Endothelial cell (in vitro differentiated cells): ENCODE results near the gene WDR59. TPM values are rescaled to one million over a fixed set of nuclear protein-coding genes. Genes with fewer than 3 reads are reported as not detected.

ENCODE experiments used
- DNase-seq: peaks from one replicate; pipeline ENCODE4 v3.0.0; 2021; ENCODE audit warnings: low spot score
- H3K27ac Mint-ChIP-seq: one replicate; pipeline ENCODE4 v1.8.0; 2021; ENCODE audit warnings: mixed read lengths, inconsistent platforms; ENCODE audit not compliant: unreplicated experiment
- H3K27me3 Mint-ChIP-seq: one replicate; pipeline ENCODE4 v1.8.0; 2021; ENCODE audit warnings: mild to moderate bottlenecking, moderate library complexity, mixed read lengths, inconsistent platforms; ENCODE audit not compliant: unreplicated experiment
- H3K36me3 Mint-ChIP-seq: one replicate; pipeline ENCODE4 v1.8.0; 2021; ENCODE audit warnings: mild to moderate bottlenecking, low read depth, mixed read lengths, inconsistent platforms; ENCODE audit not compliant: unreplicated experiment
- H3K4me1 Mint-ChIP-seq: one replicate; pipeline ENCODE4 v1.8.0; 2021; ENCODE audit warnings: mild to moderate bottlenecking, mixed read lengths, inconsistent platforms; ENCODE audit not compliant: unreplicated experiment
- H3K4me3 Mint-ChIP-seq: one replicate; pipeline ENCODE4 v1.8.0; 2021; ENCODE audit warnings: mild to moderate bottlenecking, mixed read lengths, inconsistent platforms; ENCODE audit not compliant: unreplicated experiment
- H3K9me3 Mint-ChIP-seq: one replicate; pipeline ENCODE4 v1.8.0; 2021; ENCODE audit warnings: mixed read lengths, inconsistent platforms; ENCODE audit not compliant: unreplicated experiment
- total RNA-seq: library from RNA; stranded (reverse); fragmentation: NEBNext Ultra II Directional; extraction: Animal tissue kit (Norgen Biotek cat#: 25700); gene quantifications from one replicate; pipeline ENCODE4 v1.2.1, GENCODE V29; 2021; ENCODE audit not compliant: unreplicated experiment
- TF ChIP-seq, protein P1 (sequence below): fragments of 200-600 bp; sonication (generic); IDR thresholded peaks from one replicate; pipeline ENCODE4 v1.5.0; 2021; ENCODE audit warnings: antibody characterized with exemption; ENCODE audit not compliant: unreplicated experiment

Gene WDR59
- total RNA-seq, 1 donor from 2014 or later, result 107 TPM

GRCh38 chr16:74942977-74943918 lies 41.7 kb downstream of the WDR59 start:
- Mint-ChIP-seq H3K27ac (no peak overlapping the region), H3K4me3 (peak overlapping the region; percentile 18), H3K4me1 (peaks cover 4% of the 10 kb centered on the region)

GRCh38 chr16:74942566-74942965 lies 42.4 kb downstream of the WDR59 start:
- Mint-ChIP-seq H3K9me3 (no peaks in the 10 kb centered on the region), H3K27ac (no peak overlapping the region), H3K4me1 (no peaks in the 10 kb centered on the region), H3K36me3 (peaks cover 53% of the 10 kb centered on the region), H3K27me3 (no peaks in the 10 kb centered on the region), H3K4me3 (no peak overlapping the region)
- TF ChIP-seq, protein P1, sequence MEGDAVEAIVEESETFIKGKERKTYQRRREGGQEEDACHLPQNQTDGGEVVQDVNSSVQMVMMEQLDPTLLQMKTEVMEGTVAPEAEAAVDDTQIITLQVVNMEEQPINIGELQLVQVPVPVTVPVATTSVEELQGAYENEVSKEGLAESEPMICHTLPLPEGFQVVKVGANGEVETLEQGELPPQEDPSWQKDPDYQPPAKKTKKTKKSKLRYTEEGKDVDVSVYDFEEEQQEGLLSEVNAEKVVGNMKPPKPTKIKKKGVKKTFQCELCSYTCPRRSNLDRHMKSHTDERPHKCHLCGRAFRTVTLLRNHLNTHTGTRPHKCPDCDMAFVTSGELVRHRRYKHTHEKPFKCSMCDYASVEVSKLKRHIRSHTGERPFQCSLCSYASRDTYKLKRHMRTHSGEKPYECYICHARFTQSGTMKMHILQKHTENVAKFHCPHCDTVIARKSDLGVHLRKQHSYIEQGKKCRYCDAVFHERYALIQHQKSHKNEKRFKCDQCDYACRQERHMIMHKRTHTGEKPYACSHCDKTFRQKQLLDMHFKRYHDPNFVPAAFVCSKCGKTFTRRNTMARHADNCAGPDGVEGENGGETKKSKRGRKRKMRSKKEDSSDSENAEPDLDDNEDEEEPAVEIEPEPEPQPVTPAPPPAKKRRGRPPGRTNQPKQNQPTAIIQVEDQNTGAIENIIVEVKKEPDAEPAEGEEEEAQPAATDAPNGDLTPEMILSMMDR, result no peak
- DNase-seq, result no peak

More at GRCh38 chr16:74942977-74943918, 41.7 kb downstream of the WDR59 start:
- TF ChIP-seq, protein P1, result no peak
- no peak for DNase-seq
- Mint-ChIP-seq H3K27me3 (peaks cover 2% of the 10 kb centered on the region), H3K36me3 (peaks cover 53% of the 10 kb centered on the region), H3K9me3 (no peaks in the 10 kb centered on the region)

DNA sequence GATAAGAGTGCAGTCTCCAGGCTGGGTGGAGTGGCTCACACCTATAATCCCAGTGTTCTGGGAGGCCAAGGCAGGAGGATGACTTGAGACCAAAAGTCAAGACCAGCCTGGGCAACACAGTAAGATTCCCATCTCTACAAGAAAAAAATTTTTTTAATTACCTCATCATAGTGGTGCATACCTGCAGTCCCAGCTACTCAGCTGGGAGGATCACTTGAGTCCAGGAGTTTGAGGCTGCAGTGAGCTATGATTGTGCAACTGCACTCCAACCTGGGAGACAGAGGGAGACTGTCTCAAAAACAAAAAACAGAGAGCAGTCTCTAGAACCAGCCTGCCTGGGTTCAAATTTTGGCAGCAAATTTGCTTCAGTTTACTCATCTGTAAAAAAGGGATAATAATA lies 45.2 kb downstream of the WDR59 start:
- H3K4me3 Mint-ChIP-seq, result no peak overlapping the region

GRCh38 chr16:74936902-74937560 lies 47.9 kb downstream of the WDR59 start:
- Mint-ChIP-seq H3K27me3 (no peaks in the 10 kb centered on the region), H3K27ac (no peak overlapping the region), H3K9me3 (no peaks in the 10 kb centered on the region), H3K4me1 (no peaks in the 10 kb centered on the region), H3K4me3 (no peak overlapping the region), H3K36me3 (peaks cover 25% of the 10 kb centered on the region)
- DNase-seq, result no peak
- TF ChIP-seq, protein P1, result no peak

More for the DNA sequence above, 45.2 kb downstream of the WDR59 start:
- Mint-ChIP-seq H3K36me3 (peaks cover 43% of the 10 kb centered on the region), H3K9me3 (no peaks in the 10 kb centered on the region), H3K27ac (no peak overlapping the region), H3K4me1 (no peaks in the 10 kb centered on the region), H3K27me3 (no peaks in the 10 kb centered on the region)
- TF ChIP-seq, protein P1, result no peak
- no peak for DNase-seq
